ENCODE data around the gene BRICD5. TPM values are rescaled to one million over a fixed set of nuclear protein-coding genes. Genes with fewer than 3 reads are reported as not detected.
A peak's percentile ranks its signal among the peaks of the same experiment; 100 is the strongest.

Gene BRICD5
- total RNA-seq, 1 donor from 2014 or later, result 2.0 TPM

GRCh38 chr16:2252806-2253148 lies 42.1 kb upstream of the BRICD5 start:
- Histone ChIP-seq H3K27me3 (ENCODE audit: control insufficient read depth, insufficient read depth, low read length) (no peaks in the 10 kb centered on the region), H3K36me3 (ENCODE audit: control insufficient read depth, insufficient read depth, low read length) (no peaks in the 10 kb centered on the region), H3K4me3 (ENCODE audit: low read depth, low read length) (no peak overlapping the region)
- DNase-seq (ENCODE audit: low read depth), result no peak
- no peak for TF ChIP-seq CTCF (IDR thresholded peaks at IDR 0.05; ENCODE audit: insufficient read depth, low read length, poor library complexity, severe bottlenecking)

- no peaks in the 10 kb centered on the region for H3K36me3 ChIP-seq (ENCODE audit: control insufficient read depth, insufficient read depth, low read length)
These were observed 40.8 kb upstream of the BRICD5 start, which contains the start of gene ECI1 for GRCh38 chr16:2251296-2252111. Gene ECI1 (minus strand): TSS chr16:2251587. CDS start chr16:2251566, 21 bp downstream.

GRCh38 chr16:2250652-2251295 lies 40.1 kb upstream of the BRICD5 start:
- TF ChIP-seq CTCF (IDR thresholded peaks at IDR 0.05; ENCODE audit: insufficient read depth, low read length, poor library complexity, severe bottlenecking), result no peak
- H3K36me3 ChIP-seq (ENCODE audit: control insufficient read depth, insufficient read depth, low read length), result no peaks in the 10 kb centered on the region
- no peak for DNase-seq (ENCODE audit: low read depth)

More at GRCh38 chr16:2251296-2252111, 40.8 kb upstream of the BRICD5 start, which contains the start of gene ECI1:
- H3K4me3 ChIP-seq (ENCODE audit: low read depth, low read length), result peak within 1 kb of the TSS; percentile 52
- DNase-seq (ENCODE audit: low read depth), result peak; percentile 50
- peak; percentile 76 for TF ChIP-seq CTCF (IDR thresholded peaks at IDR 0.05; ENCODE audit: insufficient read depth, low read length, poor library complexity, severe bottlenecking)
- H3K27me3 ChIP-seq (ENCODE audit: control insufficient read depth, insufficient read depth, low read length), result no peaks in the 10 kb centered on the region

GRCh38 chr16:2246301-2246885 lies 35.7 kb upstream of the BRICD5 start:
- Histone ChIP-seq H3K4me3 (ENCODE audit: low read depth, low read length) (no peak overlapping the region), H3K36me3 (ENCODE audit: control insufficient read depth, insufficient read depth, low read length) (peaks cover 5% of the 10 kb centered on the region), H3K27me3 (ENCODE audit: control insufficient read depth, insufficient read depth, low read length) (no peaks in the 10 kb centered on the region)
- no peak for DNase-seq (ENCODE audit: low read depth)
- TF ChIP-seq CTCF (IDR thresholded peaks at IDR 0.05; ENCODE audit: insufficient read depth, low read length, poor library complexity, severe bottlenecking), result no peak

More at GRCh38 chr16:2250652-2251295, 40.1 kb upstream of the BRICD5 start:
- H3K27me3 ChIP-seq (ENCODE audit: control insufficient read depth, insufficient read depth, low read length), result no peaks in the 10 kb centered on the region
- peak overlapping the region; percentile 52 for H3K4me3 ChIP-seq (ENCODE audit: low read depth, low read length)

GRCh38 chr16:2244926-2245795 lies 34.5 kb upstream of the BRICD5 start:
- Histone ChIP-seq H3K27me3 (ENCODE audit: control insufficient read depth, insufficient read depth, low read length) (no peaks in the 10 kb centered on the region), H3K4me3 (ENCODE audit: low read depth, low read length) (no peak overlapping the region), H3K36me3 (ENCODE audit: control insufficient read depth, insufficient read depth, low read length) (peaks cover 5% of the 10 kb centered on the region)
- no peak for DNase-seq (ENCODE audit: low read depth)
- no peak for TF ChIP-seq CTCF (IDR thresholded peaks at IDR 0.05; ENCODE audit: insufficient read depth, low read length, poor library complexity, severe bottlenecking)

Measured in kidney epithelial cell (primary cell).